Endometrial microvascular endothelial cells (primary cell): ENCODE results near the gene PRR19. TPM values are rescaled to one million over a fixed set of nuclear protein-coding genes. Genes with fewer than 3 reads are reported as not detected.
"Not testable (repeated sequence)": the region's sequence is repeated elsewhere in the genome, so short reads cannot be mapped to it uniquely, and the experiment has no call there.

Experiments
- in situ Hi-C: cut with HindIII; loops from 2 replicates; pipeline ENCODE4 v1.10.0; 2017; ENCODE audit warnings: low sequenced_read_pairs, low pct_unique_long_range_greater_than_20kb; ENCODE audit errors: inconsistent ontology term
- total RNA-seq: library from RNA; depleted of rRNA; stranded (reverse); fragments of >200 nt; gene quantifications from one replicate; pipeline ENCODE4 v1.2.3, GENCODE V29; 2015; ENCODE audit errors: inconsistent ontology term

Gene PRR19, protein sequence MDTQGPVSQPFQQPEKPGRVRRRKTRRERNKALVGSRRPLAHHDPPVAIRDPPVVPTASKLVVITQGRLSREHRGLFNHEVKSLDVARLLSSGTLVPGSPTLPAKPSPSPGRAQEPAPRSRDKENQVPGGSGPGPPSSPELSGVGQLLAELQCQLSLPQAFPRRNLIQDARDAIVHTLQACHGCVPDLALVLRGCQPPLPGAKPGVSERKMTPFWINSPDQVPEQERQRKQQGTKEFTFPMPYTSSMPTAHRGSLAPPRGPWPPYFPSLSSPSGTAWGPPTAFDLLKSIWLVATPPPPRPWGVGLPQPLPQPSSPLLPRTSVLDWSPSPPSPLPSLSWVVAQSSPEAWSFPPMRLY
- 1.7 TPM for total RNA-seq

DNA sequence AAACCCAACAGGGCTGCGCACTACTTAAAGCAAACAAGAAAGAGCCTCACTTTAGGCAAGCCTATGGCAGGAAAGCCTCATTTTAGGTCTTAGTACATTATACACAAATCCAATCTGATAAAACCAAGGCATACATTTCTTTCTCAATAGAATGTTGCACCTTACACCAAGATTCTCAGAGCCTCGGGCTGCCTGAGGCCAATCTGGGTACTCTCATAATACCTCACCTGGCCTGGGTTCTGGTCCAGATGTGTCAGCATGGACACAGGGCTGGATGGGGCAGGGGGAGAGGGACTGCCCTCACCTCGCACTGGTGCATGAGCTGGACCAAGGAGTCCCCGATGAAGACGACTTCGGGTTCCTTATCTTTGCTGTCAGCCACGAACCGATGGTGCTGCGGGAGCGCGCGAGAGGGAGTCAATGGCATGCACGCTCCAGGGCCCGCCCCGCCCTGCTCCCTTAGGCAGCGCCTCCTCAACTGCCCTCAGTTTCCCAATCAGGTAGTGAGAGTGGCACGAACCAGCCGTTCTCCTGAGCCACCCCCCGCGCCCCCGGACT lies at the start of gene PRR19:
TSS of gene PRR19 (plus strand) at position 487 of the 558 bp plus-strand sequence. CDS start 7,453 bp downstream, outside the sequence.
- in situ Hi-C loops, result no loop called here

GRCh38 chr19:42252365-42253244 lies 49.3 kb upstream of the PRR19 start:
- in situ Hi-C loops, result no loop called here

DNA sequence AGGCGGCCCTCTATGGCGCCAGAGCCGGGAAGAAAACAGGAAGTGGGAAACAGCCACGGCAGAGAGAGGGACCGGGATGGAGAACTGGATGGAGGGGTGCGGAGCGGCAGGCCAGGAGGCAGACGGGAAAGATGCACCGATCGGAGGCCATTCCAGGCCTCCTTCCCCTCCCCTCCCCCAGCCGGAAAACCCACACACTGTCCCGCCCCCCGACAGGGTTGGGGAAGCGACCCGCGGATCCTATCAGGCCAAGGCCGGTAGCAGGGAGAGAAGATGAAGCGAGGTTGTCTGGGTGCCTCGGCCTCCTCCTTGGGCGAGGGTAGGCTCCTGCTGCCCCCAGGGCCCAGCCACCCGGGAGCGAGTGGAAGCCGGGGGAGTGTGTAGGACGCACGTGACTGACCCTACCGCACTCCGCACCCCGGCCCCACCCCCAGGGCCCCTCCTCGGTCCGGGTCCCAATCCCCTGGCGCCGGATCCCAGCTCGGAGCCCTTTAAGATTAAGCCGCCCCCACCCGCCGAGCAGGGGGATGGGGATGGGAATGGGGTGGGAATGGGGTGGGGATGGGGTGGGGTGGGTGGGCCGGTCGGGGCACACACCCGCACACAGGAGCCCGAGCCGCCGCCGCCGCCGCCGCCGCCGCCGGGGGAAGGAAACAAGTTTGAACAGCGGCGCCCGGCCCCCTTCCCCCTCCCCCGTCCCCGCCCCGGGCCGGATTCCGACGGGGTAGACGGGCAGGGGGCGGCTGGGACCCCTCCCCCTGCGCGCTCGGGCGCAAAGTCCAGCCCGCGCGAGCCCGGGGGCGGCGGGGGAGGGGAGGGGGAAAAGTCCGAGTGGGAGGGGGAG lies 48.5 kb upstream of the PRR19 start:
- in situ Hi-C loops, result no loop called here

DNA sequence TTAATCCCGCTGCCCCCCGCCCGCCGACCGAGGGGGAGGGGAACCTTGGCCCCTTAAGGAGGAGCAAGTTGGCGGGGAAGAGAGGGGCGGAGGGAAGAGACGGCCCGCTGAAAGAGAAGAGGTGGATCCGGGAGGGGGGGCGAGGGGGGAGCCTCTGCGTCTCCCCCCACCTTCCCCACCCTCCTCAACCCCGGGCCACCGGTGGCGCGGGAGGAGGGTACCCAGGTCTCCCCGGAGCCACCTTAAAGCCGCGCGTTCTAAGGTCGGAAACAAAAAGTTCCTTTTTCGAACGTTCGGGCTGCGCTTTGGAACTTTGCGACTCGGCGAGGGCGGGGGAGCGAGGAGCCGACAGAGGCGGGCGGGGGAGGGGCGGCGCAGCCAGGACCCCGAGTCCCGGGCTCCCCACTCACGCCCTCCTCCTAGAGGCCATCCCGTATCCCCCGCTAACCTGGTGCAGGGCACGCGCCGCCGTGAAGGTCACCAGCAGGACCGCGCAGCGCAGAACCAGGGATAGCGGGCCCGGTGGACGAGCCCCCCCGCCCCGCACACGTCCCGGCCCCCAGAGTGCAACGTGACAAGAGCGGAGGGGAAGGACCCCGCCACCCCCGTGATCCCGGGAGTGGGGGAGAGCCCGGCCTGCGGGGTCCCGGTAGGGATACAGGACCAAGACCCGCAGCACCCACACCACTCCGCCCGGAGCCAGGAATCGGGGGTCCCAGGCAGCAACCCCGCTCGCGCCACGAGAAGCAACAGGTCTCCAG lies 47.7 kb upstream of the PRR19 start:
- in situ Hi-C loops, result no loop called here

GRCh38 chr19:42254850-42255765 lies 46.8 kb upstream of the PRR19 start, which contains the start of gene ERF:
Gene ERF, minus strand, starts transcription at chr19:42255128. Its CDS starts 129 bp downstream, at chr19:42254999.
- in situ Hi-C loops, result no loop called here

- in situ Hi-C loops, result no loop called here
These were observed 45.9 kb upstream of the PRR19 start for GRCh38 chr19:42255766-42256745.

DNA sequence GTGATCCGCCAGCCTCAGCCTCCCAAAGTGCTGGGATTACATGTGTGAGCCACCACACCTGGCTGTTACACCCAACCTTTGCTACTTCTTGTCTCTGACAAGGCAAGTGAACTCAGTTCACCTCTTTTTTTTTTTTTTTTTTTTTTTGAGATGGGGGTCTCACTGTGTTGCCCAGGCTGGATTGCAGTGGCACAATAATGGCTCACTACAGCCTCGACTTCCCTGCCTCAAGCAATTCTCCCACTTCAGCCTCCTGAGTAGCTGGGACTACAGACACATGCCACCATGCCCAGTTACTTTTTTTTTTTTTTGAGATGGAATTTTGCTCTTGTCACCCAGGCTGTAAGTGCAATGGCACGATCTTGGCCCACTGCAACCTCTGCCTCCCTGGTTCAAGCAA lies 44.1 kb upstream of the PRR19 start:
- in situ Hi-C loops, result not testable (repeated sequence)

DNA sequence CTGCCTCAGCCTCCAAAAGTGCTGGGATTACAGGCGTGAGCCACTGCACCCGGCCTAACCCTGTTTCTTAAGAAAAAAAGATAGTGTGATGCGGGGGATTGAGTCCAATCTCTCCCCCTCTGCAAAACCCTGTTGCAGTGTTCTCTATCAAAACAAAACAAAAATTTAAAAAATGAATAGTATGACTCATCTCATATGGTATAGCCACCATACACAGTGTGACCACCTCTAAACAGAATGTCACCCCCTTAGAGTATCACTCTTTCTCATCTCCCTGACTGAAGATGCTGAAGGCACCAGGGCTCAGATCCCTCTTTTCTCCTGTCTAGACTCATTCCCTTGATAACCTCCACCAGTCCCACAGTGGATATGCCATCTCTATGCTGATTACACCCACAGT lies 40.2 kb upstream of the PRR19 start:
- in situ Hi-C loops, result no loop called here

DNA sequence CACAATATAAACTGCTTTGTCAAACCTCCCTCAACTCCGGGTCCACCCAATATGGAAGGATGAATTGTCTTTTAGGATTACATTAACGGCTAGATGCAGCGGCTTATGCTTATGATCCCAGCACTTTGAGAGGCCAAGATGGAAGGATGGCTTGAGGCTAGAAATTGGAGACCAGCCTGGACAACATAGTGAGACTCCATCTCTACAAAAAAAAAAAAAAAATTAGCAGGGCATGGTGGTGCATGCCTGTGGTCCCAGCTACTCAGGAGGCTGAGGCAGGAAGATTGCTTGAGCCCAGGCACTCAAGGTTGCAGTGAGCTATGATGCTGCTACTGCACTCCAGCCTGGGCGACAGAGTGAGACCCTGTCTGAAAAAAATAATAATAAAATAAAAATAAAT lies 35.8 kb upstream of the PRR19 start:
- in situ Hi-C loops, result not testable (repeated sequence)

GRCh38 chr19:42266928-42267603 lies 34.9 kb upstream of the PRR19 start:
- in situ Hi-C loops, result not testable (repeated sequence)

GRCh38 chr19:42267644-42268141 lies 34.2 kb upstream of the PRR19 start:
- in situ Hi-C loops, result no loop called here

DNA sequence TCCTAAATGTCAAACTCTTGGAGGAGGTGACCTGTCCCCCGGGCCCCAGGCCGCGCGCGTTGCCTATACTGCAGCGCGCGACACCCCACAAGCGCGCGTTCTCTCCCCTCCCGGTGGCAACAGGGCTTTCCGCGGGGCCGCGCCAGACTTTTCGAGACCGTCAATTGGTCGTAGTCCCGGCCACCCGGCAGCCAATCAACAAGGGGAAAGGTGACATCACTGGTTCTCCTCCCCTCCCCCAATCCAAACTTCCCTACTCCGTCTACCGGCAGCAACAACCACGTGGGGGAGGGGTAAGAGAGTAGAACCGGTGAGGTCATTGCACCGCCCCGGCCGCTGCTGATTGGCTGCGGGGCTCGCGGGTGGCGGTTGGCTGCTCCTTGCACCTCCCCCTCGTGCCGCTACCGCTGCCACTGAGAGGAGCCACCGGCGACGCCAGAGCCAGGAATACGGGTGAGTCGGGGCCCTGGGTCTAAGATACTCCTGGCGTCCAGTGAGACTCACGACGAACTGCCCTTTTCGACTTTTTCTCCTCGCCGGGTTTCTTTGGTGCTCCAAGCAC lies 33.7 kb upstream of the PRR19 start:
- in situ Hi-C loops, result no loop called here

DNA sequence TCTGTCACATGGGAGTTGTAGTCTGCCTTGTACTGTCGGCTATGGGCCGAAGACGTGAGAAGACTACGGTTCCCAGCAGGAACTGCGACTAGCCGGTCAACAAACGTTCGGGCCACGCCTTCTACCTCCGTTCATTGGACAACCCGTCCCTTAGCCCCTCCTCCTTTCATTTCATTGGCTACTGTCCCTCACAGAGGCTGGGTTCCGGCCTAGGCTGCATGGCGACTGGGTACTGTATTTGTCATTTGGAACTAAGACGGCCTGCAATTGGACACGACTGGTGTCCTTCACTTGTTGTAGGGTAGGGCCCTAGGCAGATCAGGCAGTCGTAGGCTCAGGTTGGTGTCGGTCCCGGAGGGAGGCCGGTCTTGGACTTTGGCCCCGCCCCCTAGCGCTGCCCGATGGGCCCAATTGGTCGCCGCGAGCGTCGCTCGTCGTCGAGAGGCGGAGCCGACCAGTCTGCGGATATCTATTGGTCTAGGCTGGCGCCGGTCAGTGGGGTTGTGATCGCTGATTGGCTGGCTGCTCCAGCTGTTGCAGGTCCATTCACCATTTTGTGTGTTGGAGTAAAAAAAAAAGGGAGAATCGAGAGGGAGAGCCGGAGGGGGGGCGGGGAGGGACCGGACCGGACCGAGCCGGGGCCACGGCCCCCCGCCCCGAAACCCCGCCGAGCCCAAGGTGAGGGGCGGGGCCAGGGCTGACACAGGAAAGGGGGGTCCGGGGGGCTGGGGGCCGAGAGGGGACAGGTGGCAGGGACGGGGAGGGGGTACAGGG lies 33.0 kb upstream of the PRR19 start, which contains the start of gene CIC:
TSS of gene CIC (plus strand) at position 549 of the 774 bp plus-strand sequence. CDS start 2,532 bp downstream, outside the sequence.
- in situ Hi-C loops, result no loop called here
